Activated CD8-positive, alpha-beta memory T cell treated with anti-CD3 and anti-CD28 coated beads for 1 hour (primary cell): ENCODE results near the gene ADGRL2.

Source experiments
- DNase-seq, 2 donors: peaks; one replicate each; pipeline ENCODE4 v3.0.0-alpha.2; 2020; ENCODE audit warnings: low read depth in 1 of 2; ENCODE audit errors: extremely low read depth in 1 of 2

The ADGRL2 gene

GRCh38 chr1:81800695-81801650 lies at the start of gene ADGRL2:
Gene ADGRL2 (plus strand): TSS chr1:81800934. CDS start chr1:81836985, 36,051 bp downstream.
- no peak for DNase-seq

DNA sequence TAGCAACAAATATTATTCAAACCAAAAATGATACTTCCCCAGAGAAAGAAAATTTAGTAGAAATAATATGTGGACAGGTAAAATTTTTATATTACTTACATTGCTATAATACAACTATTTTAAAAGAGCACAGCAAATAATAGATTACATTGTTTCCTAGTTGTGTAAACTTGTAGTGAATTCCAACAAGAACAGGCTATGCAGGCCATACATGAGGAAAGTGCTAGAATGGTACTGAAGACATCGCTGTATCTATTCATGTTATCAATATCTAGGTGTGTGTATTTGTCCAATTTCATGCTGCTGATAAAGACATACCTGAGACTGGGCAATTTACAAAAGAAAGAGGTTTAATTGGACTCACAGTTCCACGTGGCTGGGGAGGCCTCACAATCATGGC lies 47.9 kb upstream of the ADGRL2 start:
- DNase-seq: no peak

DNA sequence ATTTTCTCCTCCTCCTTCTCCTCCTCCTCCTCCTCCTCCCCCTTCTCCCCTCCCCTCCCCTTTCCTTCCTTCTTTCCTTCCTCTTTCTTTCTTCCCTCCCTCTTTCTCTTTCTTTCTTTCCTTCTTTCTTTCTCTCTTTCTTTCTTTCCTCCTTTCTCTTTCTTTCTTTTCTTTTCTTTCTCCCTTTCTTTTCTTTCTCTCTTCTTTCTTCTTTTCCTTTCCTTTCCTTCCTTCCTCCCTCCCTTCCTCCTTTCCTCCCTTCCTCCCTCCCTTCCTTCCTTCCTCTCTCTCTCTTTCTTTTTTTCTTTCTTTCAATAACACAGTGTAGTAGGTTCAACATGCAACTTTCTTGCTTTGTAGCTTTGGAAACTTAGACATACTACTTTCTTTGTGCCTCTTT lies 46.3 kb upstream of the ADGRL2 start:
- DNase-seq: no peak

DNA sequence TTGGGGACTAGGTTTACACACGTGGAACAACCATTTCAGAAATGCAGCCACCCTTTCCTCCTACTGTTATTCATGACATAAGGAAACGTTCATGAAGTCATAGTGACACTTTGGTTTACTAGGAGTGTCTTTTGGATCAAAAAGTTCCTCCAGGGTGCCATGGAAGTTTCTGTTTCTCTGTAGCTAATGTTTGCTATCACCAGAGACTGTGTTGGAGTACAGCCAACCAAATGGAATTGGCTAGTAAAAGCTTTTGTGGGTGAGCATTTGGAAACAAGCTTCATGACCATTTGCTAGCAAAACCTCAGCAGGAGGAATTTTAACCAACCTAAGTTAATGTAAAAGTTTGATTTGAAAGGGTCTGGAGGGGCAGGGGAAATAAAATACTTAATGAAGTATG lies 43.9 kb upstream of the ADGRL2 start:
- no peak for DNase-seq

DNA sequence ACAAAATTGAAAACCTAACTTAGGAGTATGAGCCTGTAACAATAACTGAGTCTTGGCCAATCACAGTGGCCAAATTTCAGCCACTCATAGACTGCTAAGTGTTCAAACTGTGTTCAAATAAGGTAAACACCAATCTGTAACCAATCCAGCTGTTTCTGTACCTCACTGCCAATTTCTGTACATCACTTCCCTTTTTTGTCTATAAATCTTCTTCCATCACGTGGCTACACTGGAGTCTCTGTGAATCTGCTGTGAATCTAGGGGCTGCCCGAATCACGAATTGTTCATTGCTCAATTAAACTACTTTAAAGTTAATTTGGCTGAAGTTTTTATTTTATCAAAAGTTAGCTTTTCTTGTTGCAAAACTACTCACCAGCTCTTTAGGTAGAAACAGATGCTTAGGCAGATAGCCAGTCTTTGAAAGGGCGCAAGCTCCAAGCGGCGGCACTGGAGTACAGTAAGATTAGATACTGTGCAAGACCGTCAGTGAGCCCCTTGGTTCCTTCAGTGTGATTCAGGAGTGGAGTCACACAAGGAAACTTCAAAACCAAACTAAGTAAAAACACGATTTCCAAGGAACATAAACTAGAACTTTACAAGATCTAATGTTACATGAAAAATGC lies 43.2 kb upstream of the ADGRL2 start:
- no peak for DNase-seq

DNA sequence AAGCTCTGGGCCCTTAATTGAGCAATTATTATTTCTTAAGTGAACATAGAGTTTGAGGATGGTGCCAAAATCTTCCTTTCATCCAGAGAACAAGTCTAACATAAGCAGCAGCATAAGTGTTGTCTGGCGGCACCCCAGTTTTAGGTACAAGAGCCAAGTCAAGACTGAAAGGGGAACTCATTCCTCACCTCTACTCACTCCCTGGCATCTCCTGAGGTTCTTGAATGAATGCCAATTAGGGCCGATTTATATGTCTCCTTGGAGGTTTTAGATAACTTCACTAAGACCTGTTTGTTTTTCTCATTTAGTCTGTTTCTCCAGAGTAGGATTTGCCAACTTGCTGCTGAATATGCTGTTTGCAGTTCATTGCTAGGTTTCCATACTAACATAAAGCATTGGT lies 42.6 kb upstream of the ADGRL2 start:
- DNase-seq: no peak

DNA sequence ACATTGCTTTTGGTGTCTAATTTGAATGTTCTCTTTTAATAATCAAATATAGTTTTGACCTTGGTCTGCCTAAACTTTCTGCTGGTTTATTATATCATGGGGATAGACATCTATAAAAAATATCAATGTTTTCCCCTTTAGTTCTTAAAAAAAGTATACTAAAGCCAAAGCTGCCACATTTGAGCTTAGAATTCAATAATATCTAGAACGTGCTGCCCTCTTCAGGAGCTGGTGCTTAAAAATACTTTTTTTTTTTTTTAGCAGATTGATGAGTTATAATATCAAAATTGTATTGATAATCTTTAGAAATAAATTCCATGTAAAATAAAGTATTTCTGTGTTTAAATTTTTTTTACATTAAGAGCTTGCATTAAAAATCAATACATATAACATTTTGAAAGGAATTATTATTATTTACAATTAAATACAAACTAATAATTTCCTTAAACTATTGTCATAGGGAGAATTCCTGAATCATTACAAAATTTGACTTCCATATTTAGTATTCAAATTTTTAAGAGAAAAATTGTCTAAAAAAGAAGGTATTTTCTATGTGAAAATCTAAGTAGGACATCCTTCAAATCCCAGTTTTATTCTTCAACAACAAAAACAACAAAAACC lies 40.1 kb upstream of the ADGRL2 start:
- DNase-seq: no peak

- DNase-seq: no peak
Observed at GRCh38 chr1:81775510-81775909, 25.2 kb upstream of the ADGRL2 start.

DNA sequence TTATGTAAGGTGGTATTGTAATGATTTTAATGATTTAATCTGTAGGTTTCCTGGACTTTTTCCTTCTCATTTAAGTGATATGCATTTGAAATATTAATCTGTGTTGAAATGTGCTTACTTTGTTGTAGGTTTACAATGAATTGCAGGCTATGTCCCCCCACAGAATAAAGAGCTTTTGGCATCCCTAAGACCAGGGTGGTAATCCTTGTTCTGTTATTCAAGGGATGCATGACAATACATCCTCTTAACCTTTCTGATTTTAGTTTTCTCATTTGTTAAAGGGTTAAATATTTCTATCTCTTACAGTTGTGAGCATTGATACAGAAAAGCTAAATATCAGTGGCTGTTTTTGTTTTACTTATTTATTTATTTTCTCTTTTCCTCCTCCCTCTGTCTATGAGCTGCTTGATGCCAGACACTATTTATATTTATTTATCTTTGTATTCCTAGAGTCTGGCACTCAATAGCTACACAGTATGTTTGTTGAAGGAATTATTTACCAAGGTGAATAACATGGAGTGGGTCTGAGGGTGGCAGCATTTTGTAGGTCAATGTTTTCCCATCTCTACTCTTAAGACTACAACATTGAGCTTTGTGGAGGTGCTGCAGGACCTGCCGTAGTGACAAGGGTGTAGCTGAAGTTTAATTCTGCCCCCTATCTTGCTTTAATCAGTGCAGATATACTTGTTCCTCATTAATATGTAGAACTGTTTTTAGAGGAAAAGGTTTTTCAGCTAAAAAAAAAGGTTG lies 19.9 kb upstream of the ADGRL2 start:
- no peak for DNase-seq

GRCh38 chr1:81781749-81782148 lies 19.0 kb upstream of the ADGRL2 start:
- no peak for DNase-seq

GRCh38 chr1:81792184-81792583 lies 8.6 kb upstream of the ADGRL2 start:
- no peak for DNase-seq

DNA sequence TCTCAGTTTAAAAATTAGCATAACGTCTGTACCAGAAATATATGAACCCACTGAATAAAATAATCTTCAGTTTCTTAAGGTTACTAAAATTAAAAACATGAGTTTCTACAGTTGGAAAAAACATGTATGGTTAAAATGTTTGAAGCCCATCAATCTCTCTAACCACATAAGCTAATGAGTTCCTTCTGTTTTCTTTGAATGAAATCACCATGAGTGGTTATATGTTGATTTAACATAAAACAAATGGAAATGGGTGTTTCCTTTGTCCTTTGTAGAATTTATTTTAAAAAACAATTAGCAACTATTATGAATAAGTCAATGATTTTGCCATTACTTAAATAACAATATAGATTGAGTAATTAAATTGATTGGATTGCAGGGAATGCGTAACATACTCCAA lies 3.0 kb upstream of the ADGRL2 start:
- no peak for DNase-seq

GRCh38 chr1:81799939-81800694 lies 617 bp upstream of the ADGRL2 start:
- no peak for DNase-seq

DNA sequence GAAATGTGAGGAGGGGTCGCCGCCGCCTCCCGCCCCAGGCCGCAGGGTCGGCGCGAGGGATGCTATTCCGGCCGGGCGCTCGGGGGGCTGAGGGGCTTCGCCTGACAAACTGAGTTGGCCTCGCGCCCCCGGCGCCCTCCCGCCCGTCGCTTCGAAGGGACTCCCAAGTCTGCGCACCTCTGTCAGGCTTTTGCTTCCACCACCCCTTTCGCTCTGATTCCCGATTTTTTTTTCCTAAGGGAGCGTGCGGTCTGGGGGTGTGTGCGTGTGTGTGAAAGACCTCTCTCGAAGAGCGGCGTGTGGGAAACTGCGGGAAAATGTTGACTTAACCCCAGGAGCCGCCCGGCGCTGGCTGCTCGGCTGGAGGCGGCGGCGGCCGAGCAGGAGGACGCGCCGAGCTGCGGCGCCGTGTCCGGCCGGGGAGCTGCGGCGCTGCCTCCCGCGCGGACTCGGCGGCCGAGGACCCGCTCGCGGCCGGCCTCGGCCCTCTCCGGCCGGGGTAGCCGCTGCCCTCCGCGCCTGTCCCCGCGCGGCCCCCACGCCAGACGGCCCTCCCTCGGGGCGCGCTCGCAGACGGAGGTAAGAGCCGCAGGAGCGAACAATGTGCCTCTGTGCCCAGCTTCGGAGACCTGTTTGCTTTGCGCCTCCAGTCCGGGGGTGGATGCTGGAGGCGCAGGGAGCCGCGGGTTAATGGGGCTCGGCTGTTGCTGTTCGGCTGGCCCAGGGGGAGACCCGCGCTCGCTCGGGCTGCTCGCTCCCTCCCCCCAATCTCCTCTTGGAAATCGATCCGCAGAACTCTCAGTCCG lies 1.1 kb downstream of the ADGRL2 start:
- no peak for DNase-seq

- no peak for DNase-seq
Observed at GRCh38 chr1:81802457-81802706, 1.6 kb downstream of the ADGRL2 start.

GRCh38 chr1:81802707-81803430 lies 2.1 kb downstream of the ADGRL2 start:
- DNase-seq: no peak

DNA sequence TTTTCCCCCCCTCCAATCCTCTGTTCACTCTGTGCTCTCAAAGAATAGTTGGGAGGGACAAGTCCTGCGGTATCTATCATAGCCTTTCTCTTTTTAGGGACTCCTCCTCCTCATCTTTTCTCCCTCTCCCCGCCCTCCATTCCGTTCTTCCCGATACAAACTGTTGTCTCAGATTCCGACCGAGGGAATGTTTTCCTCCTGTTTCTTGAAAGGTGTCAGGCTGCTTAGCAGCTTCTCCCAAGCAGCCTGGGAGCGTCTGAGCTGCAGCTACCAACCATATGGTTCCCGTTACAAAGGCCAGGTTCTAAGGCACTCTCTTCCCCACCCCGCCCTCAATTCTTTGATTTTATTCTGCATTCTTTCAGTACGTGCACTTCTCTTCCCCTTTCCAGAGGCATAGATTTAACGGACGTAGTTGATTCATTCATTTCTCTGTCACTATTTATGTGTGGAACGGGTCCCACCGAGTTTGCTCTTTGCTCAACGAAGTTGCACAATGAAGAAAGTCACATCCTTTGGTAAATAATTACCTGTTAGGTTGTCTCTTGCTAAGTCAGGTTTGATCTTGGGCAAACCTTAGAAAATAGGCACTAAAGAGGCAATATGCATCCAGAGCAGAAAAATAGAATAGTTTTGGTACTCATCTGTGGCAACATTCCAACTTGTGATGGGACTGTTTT lies 2.8 kb downstream of the ADGRL2 start:
- no peak for DNase-seq

- DNase-seq: no peak
Observed at GRCh38 chr1:81804312-81804711, 3.6 kb downstream of the ADGRL2 start.
